HL-60 (cell line): ENCODE measurements around the gene CCND2.

Source experiments
- DNase-seq, 2 experiments: peaks; one replicate each; pipeline ENCODE4 v3.0.0-alpha.2; 2010 to 2020; ENCODE audit warnings: low read depth in 1 of 2, low spot score in 1 of 2
- H3K27ac ChIP-seq: fragments of 250-450 bp; sonication (Bioruptor Pico); replicated peaks from 2 replicates; pipeline ENCODE4 v1.5.1; 2020; ENCODE audit warnings: mild to moderate bottlenecking, moderate library complexity
- H3K27me3 ChIP-seq: fragments of 250-450 bp; sonication (Bioruptor Pico); 2 replicates; pipeline ENCODE4 v1.5.1; 2021; ENCODE audit warnings: mild to moderate bottlenecking, moderate library complexity; ENCODE audit not compliant: insufficient read depth, poor library complexity, severe bottlenecking
- H3K4me3 ChIP-seq: replicated peaks from 2 replicates; pipeline ENCODE4 v1.5.1; 2011; ENCODE audit warnings: mild to moderate bottlenecking, control low read depth, low read length; ENCODE audit not compliant: insufficient read depth
- GABPA ChIP-seq: IDR thresholded peaks from 2 replicates; pipeline ENCODE4 v1.6.1; 2012; ENCODE audit warnings: low read depth
- POLR2AphosphoS5 ChIP-seq: IDR thresholded peaks from 2 replicates; pipeline ENCODE4 v1.6.1; 2012; ENCODE audit warnings: low read depth
- SPI1 ChIP-seq: IDR thresholded peaks from 2 replicates; pipeline ENCODE4 v1.6.1; 2012; ENCODE audit warnings: low read depth, mild to moderate bottlenecking, borderline replicate concordance
- TF ChIP-seq, protein P1 (sequence below): IDR thresholded peaks from 2 replicates; pipeline ENCODE4 v1.6.1; 2012; ENCODE audit warnings: low read depth; ENCODE audit not compliant: insufficient replicate concordance
- TF ChIP-seq, protein P2 (sequence below): IDR thresholded peaks from one replicate; pipeline ENCODE4 v1.5.1; 2011; ENCODE audit warnings: low read length, control low read depth, inconsistent platforms; ENCODE audit not compliant: insufficient read depth

The CCND2 gene

DNA sequence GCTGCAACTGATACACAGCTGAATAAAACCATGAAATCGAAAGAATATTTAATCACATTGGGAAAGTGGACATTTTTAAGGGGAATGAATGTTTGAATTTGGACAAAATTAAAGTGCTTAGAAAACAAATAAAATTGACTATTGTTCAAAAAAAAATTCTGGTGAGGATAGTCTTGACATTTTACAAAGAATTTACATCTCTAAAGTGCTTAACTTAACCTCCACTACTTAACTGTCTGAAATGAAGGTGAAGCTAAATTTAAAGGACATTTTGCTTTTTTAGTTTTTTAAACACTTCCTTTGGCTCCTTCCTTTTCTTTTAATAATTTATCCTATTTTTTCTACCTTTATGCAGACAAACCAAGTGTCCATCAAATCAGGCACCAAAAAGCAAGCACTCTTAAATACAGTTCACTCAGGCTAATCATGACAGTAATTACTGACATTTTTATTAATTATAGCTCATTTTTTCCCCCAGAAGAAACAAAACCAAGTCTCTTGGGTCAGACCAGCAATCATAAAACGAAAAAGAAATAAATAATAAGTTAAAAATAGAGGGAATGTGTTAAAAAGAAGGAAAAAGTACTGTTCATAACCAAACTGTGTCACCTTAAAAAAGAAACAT is 5.7 kb upstream of the CCND2 start:
- Histone ChIP-seq H3K4me3 (no peak overlapping the region), H3K27me3 (peaks cover 16% of the 10 kb centered on the region), H3K27ac (no peak overlapping the region)
- no peak for TF ChIP-seq SPI1
- no peak for TF ChIP-seq GABPA
- no peak for TF ChIP-seq POLR2AphosphoS5
- TF ChIP-seq, protein P1, sequence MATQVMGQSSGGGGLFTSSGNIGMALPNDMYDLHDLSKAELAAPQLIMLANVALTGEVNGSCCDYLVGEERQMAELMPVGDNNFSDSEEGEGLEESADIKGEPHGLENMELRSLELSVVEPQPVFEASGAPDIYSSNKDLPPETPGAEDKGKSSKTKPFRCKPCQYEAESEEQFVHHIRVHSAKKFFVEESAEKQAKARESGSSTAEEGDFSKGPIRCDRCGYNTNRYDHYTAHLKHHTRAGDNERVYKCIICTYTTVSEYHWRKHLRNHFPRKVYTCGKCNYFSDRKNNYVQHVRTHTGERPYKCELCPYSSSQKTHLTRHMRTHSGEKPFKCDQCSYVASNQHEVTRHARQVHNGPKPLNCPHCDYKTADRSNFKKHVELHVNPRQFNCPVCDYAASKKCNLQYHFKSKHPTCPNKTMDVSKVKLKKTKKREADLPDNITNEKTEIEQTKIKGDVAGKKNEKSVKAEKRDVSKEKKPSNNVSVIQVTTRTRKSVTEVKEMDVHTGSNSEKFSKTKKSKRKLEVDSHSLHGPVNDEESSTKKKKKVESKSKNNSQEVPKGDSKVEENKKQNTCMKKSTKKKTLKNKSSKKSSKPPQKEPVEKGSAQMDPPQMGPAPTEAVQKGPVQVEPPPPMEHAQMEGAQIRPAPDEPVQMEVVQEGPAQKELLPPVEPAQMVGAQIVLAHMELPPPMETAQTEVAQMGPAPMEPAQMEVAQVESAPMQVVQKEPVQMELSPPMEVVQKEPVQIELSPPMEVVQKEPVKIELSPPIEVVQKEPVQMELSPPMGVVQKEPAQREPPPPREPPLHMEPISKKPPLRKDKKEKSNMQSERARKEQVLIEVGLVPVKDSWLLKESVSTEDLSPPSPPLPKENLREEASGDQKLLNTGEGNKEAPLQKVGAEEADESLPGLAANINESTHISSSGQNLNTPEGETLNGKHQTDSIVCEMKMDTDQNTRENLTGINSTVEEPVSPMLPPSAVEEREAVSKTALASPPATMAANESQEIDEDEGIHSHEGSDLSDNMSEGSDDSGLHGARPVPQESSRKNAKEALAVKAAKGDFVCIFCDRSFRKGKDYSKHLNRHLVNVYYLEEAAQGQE = no peak
- DNase-seq = no peak

DNA sequence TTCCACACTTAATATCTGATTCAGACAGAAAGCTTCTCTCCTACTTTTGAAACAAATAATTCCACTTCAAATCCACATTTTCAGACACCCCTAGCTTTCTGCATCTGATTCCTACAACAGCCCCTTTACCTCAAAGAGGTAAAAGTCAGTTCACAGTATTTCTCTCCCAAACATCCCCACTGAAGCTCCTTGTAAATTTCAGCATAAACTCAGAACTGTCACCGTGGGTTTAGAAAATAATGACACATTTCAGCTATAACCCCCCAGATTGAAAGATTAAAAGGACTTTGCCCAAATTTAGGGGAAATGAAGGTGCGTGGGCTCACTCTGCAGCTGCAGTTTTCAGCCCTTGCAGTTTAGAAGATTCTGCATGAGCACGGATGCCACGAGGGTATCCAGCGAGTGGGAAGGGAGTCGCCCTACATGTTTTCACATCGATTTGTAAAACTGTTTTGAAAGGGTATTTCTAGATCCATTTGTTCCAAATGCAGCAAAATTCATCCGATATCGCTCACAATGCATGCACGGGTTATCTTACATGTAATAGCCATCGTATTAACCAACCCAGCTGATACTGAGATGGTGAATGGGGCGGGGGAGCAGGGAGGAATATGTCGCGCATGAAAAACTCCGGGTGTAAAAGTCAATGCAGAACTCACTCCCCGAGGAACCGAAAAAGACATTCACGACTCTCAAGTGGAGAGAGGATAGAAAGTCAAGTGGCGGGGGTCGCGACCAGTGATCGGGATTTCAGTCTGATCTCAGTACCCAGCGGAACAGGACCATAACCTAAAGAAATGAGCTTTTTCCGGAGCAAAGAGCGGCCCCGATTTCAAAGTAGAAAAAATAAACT is 5.0 kb upstream of the CCND2 start:
- H3K27ac ChIP-seq = no peak overlapping the region
- DNase-seq = no peak
- H3K4me3 ChIP-seq = peak overlapping the region; percentile 43
- TF ChIP-seq SPI1 = no peak
- no peak for TF ChIP-seq POLR2AphosphoS5
- TF ChIP-seq, protein P1 = no peak
- TF ChIP-seq, protein P2, sequence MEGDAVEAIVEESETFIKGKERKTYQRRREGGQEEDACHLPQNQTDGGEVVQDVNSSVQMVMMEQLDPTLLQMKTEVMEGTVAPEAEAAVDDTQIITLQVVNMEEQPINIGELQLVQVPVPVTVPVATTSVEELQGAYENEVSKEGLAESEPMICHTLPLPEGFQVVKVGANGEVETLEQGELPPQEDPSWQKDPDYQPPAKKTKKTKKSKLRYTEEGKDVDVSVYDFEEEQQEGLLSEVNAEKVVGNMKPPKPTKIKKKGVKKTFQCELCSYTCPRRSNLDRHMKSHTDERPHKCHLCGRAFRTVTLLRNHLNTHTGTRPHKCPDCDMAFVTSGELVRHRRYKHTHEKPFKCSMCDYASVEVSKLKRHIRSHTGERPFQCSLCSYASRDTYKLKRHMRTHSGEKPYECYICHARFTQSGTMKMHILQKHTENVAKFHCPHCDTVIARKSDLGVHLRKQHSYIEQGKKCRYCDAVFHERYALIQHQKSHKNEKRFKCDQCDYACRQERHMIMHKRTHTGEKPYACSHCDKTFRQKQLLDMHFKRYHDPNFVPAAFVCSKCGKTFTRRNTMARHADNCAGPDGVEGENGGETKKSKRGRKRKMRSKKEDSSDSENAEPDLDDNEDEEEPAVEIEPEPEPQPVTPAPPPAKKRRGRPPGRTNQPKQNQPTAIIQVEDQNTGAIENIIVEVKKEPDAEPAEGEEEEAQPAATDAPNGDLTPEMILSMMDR = no peak
- H3K27me3 ChIP-seq = peaks cover 16% of the 10 kb centered on the region

DNA sequence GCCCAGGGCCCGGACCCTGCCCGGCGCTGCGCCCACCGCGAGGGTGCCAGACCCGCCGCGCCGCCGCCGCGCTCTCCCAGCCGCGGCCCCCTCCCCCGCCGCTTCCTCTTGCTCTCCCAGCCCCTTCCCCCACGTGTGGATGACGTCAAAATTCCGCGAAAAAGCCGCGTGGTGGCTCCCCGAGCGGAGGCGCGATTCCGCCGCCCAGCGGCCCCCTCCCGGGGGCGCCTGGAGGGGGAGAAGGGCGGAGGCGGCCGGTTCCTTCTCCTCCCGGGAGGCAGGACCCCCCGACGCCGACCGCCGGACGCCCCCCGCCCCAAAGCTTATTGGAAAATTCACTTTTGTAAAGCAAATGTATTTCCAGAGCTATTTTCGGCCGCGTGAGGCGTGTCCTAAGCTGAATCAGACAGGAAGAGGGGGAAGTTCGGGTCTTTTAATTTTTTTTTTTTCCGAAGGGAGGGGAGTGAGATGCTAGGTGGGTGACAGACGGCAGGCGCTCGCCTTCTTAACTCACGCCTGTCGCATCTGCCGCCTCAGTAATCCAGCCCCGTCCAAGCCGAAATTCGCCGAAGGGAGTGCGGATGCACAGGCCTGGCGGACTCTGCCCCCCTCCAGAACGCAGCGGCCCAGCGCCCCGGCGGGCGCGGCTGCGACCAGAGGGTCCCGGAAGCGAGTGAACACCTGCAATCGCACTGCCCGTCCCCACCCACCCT is 4.1 kb upstream of the CCND2 start:
- Histone ChIP-seq H3K27ac (peak overlapping the region; percentile 8; the same call in 1 of the 2 replicates), H3K27me3 (peaks cover 16% of the 10 kb centered on the region), H3K4me3 (peak overlapping the region; percentile 43)
- DNase-seq = peak; percentile 76 to 91
- peak; percentile 35; the same call in 1 of the 2 replicates for TF ChIP-seq SPI1
- TF ChIP-seq, protein P2 = no peak
- TF ChIP-seq POLR2AphosphoS5 = 0 out of 2 replicates have a peak, but pooled peaks have one; percentile 24
- TF ChIP-seq, protein P1 = no peak
- TF ChIP-seq GABPA = no peak
